Retinal pigment epithelial cell (primary cell): Measurements from ENCODE around the gene SKAP2.

Experiments
- DNase-seq: peaks from one replicate; pipeline ENCODE4 v3.0.0-alpha.2; 2010; ENCODE audit warnings: low read depth
- H3K4me3 ChIP-seq: 2 replicates; pipeline ENCODE4 v1.5.1; 2011; ENCODE audit warnings: mild to moderate bottlenecking, low read length, control low read depth, moderate library complexity
- CTCF ChIP-seq: conservative IDR thresholded peaks from 2 replicates; pipeline ENCODE4 v1.5.1; 2011; ENCODE audit warnings: low read depth, low read length, control low read depth, inconsistent platforms

SKAP2 gene

GRCh38 chr7:26698194-26698593 is 166.2 kb downstream of the SKAP2 start:
- no peak for DNase-seq
- TF ChIP-seq CTCF = no peak
- no peak overlapping the region for H3K4me3 ChIP-seq

GRCh38 chr7:26696978-26697377 is 167.4 kb downstream of the SKAP2 start:
- no peak overlapping the region for H3K4me3 ChIP-seq
- DNase-seq = no peak
- TF ChIP-seq CTCF = no peak

- no peak for TF ChIP-seq CTCF
- DNase-seq = no peak
- H3K4me3 ChIP-seq = no peak overlapping the region
Observed at GRCh38 chr7:26696161-26696560, 168.2 kb downstream of the SKAP2 start.

- no peak for DNase-seq
- H3K4me3 ChIP-seq = no peak overlapping the region
- no peak for TF ChIP-seq CTCF
Observed at GRCh38 chr7:26694713-26695112, 169.7 kb downstream of the SKAP2 start.

GRCh38 chr7:26694141-26694540 is 170.2 kb downstream of the SKAP2 start:
- DNase-seq = no peak
- no peak overlapping the region for H3K4me3 ChIP-seq
- TF ChIP-seq CTCF = no peak

- no peak for DNase-seq
- TF ChIP-seq CTCF = no peak
Observed at GRCh38 chr7:26691886-26692285, 172.5 kb downstream of the SKAP2 start.

GRCh38 chr7:26691406-26691805 is 173.0 kb downstream of the SKAP2 start:
- no peak for DNase-seq
- H3K4me3 ChIP-seq = no peak overlapping the region
- TF ChIP-seq CTCF = no peak

More at GRCh38 chr7:26691886-26692285, 172.5 kb downstream of the SKAP2 start:
- no peak overlapping the region for H3K4me3 ChIP-seq
